Endothelial cell of umbilical vein (primary cell): ENCODE measurements around the gene SPNS1. TPM values are rescaled to one million over a fixed set of nuclear protein-coding genes. Genes with fewer than 3 reads are reported as not detected.
"Not testable (repeated sequence)": the region's sequence is repeated elsewhere in the genome, so short reads cannot be mapped to it uniquely, and the experiment has no call there.

Experiments used
- BruUV-seq: library from RNA; stranded (reverse); fragments of 400-500 nt; replicated peaks from 2 replicates; lab custom pipeline; 2021; lab: Mats Ljungman, UMichigan
- CTCF ChIA-PET: fragments of 300-600, 350-600 bp; sonication (Branson Sonifier 250); formaldehyde crosslinking; loops from one replicate; lab custom pipeline; 2021; ENCODE audit warnings: antibody characterized with exemption, inconsistent platforms; lab: Charles Lee
- POLR2A ChIA-PET: fragments of 300-600, 350-600 bp; sonication (Branson Sonifier 250); formaldehyde crosslinking; loops from one replicate; lab custom pipeline; 2021; ENCODE audit warnings: antibody characterized with exemption, inconsistent platforms; lab: Charles Lee
- DNase-seq: peaks from one replicate; pipeline ENCODE4 v3.0.0-alpha.2; 2011; ENCODE audit warnings: low read depth, low spot score
- FAIRE-seq: peaks from 2 replicates; lab custom pipeline; 2011; peaks lifted over from hg19 to GRCh38; lab: Jason Lieb, UNC
- H2AFZ ChIP-seq: 2 replicates; pipeline ENCODE4 v1.6.0; 2012; ENCODE audit warnings: low read depth, low read length, control low read depth, inconsistent platforms
- H3K27ac ChIP-seq: 2 replicates; pipeline ENCODE4 v1.5.1; 2011; ENCODE audit warnings: low read depth, mild to moderate bottlenecking, control low read depth, low read length, moderate library complexity; ENCODE audit not compliant: insufficient read depth
- H3K27me3 ChIP-seq, 2 experiments: 2 replicates each; pipeline versions ENCODE4 v1.6.0 to v1.6.1; 2011; ENCODE audit warnings: low read length in 2 of 2, mixed read lengths in 1 of 2; ENCODE audit not compliant: control insufficient read depth in 2 of 2, insufficient read depth in 2 of 2
- H3K36me3 ChIP-seq, 2 experiments: 2 replicates in 1 of 2; 3 replicates in 1 of 2; pipeline ENCODE4 v1.5.1; 2011; ENCODE audit warnings: low read length in 2 of 2, mild to moderate bottlenecking in 1 of 2, moderate library complexity in 1 of 2; ENCODE audit not compliant: control insufficient read depth in 2 of 2, insufficient read depth in 2 of 2; ENCODE audit errors: extremely low read depth in 1 of 2
- H3K4me1 ChIP-seq: 3 replicates; pipeline ENCODE4 v1.5.1; 2011; ENCODE audit warnings: mild to moderate bottlenecking, low read length; ENCODE audit not compliant: control insufficient read depth, insufficient read depth; ENCODE audit errors: extremely low read depth
- H3K4me2 ChIP-seq: 2 replicates; pipeline ENCODE4 v1.6.1; 2011; ENCODE audit warnings: low read length, control low read depth, mixed read lengths; ENCODE audit not compliant: insufficient read depth
- H3K4me3 ChIP-seq, 3 experiments: fragments of 200-600 bp in 1 of 3; sonication (generic), shearing (Covaris generic) in 1 of 3; replicated peaks in 1 of 3; 2 replicates each; pipeline ENCODE4 v1.5.1; 2011 to 2016; ENCODE audit warnings: control low read depth in 3 of 3, low read length in 3 of 3, mild to moderate bottlenecking in 2 of 3, inconsistent platforms in 1 of 3, low read depth in 1 of 3, moderate library complexity in 1 of 3; ENCODE audit not compliant: insufficient read depth in 1 of 3
- H3K79me2 ChIP-seq: 2 replicates; pipeline ENCODE4 v1.6.0; 2012; ENCODE audit warnings: low read length, inconsistent platforms; ENCODE audit not compliant: control insufficient read depth, insufficient read depth
- H3K9ac ChIP-seq: replicated peaks from 2 replicates; pipeline ENCODE3; 2011; ENCODE audit warnings: low read length, control low read depth; ENCODE audit not compliant: insufficient read depth; ENCODE audit errors: extremely low read depth
- H3K9me1 ChIP-seq: replicated peaks from 3 replicates; pipeline ENCODE4 v1.6.0; 2011; ENCODE audit warnings: mild to moderate bottlenecking, low read length; ENCODE audit not compliant: control insufficient read depth, insufficient read depth; ENCODE audit errors: extremely low read depth
- H3K9me3 ChIP-seq: replicated peaks from 2 replicates; pipeline ENCODE4 v1.5.1; 2012; ENCODE audit warnings: low read length, inconsistent platforms; ENCODE audit not compliant: control insufficient read depth, insufficient read depth
- H4K20me1 ChIP-seq: replicated peaks from 2 replicates; pipeline ENCODE3; 2011; ENCODE audit warnings: mild to moderate bottlenecking, low read length; ENCODE audit not compliant: control insufficient read depth, insufficient read depth; ENCODE audit errors: extremely low read depth
- CTCF ChIP-seq, 2 donors: IDR thresholded peaks; 1 replicate in 1 of 2; 2 replicates in 1 of 2; pipeline ENCODE4 v1.5.1; 2011; ENCODE audit warnings: low read length in 2 of 2, mild to moderate bottlenecking in 2 of 2, moderate library complexity in 2 of 2, control low read depth in 1 of 2, inconsistent platforms in 1 of 2, low read depth in 1 of 2; ENCODE audit not compliant: insufficient read depth in 1 of 2; ENCODE audit errors: extremely low read depth in 1 of 2
- FOS ChIP-seq: IDR thresholded peaks from 2 replicates; pipeline ENCODE4 v1.6.1; 2011; ENCODE audit warnings: mild to moderate bottlenecking, low read length, moderate library complexity, borderline replicate concordance; ENCODE audit not compliant: insufficient read depth
- JUN ChIP-seq: IDR thresholded peaks from 2 replicates; pipeline ENCODE4 v1.6.1; 2011; ENCODE audit warnings: borderline replicate concordance, low read depth; ENCODE audit not compliant: insufficient read length, insufficient read depth
- MYC ChIP-seq: IDR thresholded peaks from one replicate; pipeline ENCODE4 v1.6.1; 2011; ENCODE audit warnings: mild to moderate bottlenecking, low read depth, low read length
- POLR2A ChIP-seq: IDR thresholded peaks from 2 replicates; pipeline ENCODE4 v1.6.1; 2012; ENCODE audit warnings: low read depth, mild to moderate bottlenecking, control low read depth, low read length
- dilution Hi-C: fragments of 300-500 bp; cut with MboI; formaldehyde crosslinking; loops from one replicate; pipeline ENCODE4 v1.15.0; 2019; ENCODE audit warnings: low sequenced_read_pairs; ENCODE audit not compliant: extremely low pct_ligation_motif_present
- intact Hi-C: fragments of 100-400 bp; cut with micrococcal nuclease; formaldehyde crosslinking; loops from one replicate; pipeline ENCODE4 v1.10.0; 2022
- polyA plus RNA-seq, 4 experiments: library from polyadenylated mRNA; depleted of rRNA in 3 of 4; stranded (reverse) in 3 of 4; unstranded in 1 of 4; fragments of >200 nt; gene quantifications; 2 replicates each; pipeline versions ENCODE4 v1.2.1 to v1.2.3, GENCODE V29; 2011 to 2012; ENCODE audit warnings: missing spikeins in 1 of 4
- total RNA-seq: library from RNA; stranded (reverse); gene quantifications from 2 replicates; pipeline ENCODE4 v1.2.3, GENCODE V29; 2021

SPNS1 gene
- total and polyA plus RNA-seq, 2 donors (not counting 3 experiments of a cell fraction or from before 2014, with no cell fraction given) = 65.2 to 133 TPM

- no peak overlapping the region for H3K9ac ChIP-seq
- no peaks in the 10 kb centered on the region for H3K9me3 ChIP-seq
- no peak overlapping the region for H3K4me2 ChIP-seq
- no peaks in the 10 kb centered on the region for H3K4me1 ChIP-seq
- H4K20me1 ChIP-seq = no peaks in the 10 kb centered on the region
- ChIA-PET CTCF (interaction anchor here (1.1 kb wide), 1 partner anchor 13 kb away, joined by 3 read pairs; the partner anchor contains the start of gene NFATC2IP), POLR2A (no interaction called here)
- no peak overlapping the region for H3K4me3 ChIP-seq
- no TSS peak for BruUV-seq
- no peaks in the 10 kb centered on the region for H3K36me3 ChIP-seq
- FAIRE-seq (no peak), DNase-seq (no peak)
- no peak for TF ChIP-seq MYC
- TF ChIP-seq POLR2A = no peak
- TF ChIP-seq FOS = no peak
- no peak overlapping the region for H2AFZ ChIP-seq
- no peaks in the 10 kb centered on the region for H3K79me2 ChIP-seq
- dilution Hi-C loops (no loop called here), intact Hi-C loops (loop anchor here (2.0 kb wide), 1 partner anchor 13 kb away; the partner anchor contains the start of gene NFATC2IP)
- H3K27me3 ChIP-seq = no peaks in the 10 kb centered on the region
- no peak overlapping the region for H3K27ac ChIP-seq
- H3K9me1 ChIP-seq = no peaks in the 10 kb centered on the region
Observed at GRCh38 chr16:28937222-28937876, 37.2 kb upstream of the SPNS1 start.

GRCh38 chr16:28938721-28939120 is 35.9 kb upstream of the SPNS1 start:
- no peak overlapping the region for H3K4me3 ChIP-seq
- TF ChIP-seq CTCF (IDR thresholded peaks at IDR 0.05; ENCODE audit: extremely low read depth in 1 of 2, insufficient read depth in 1 of 2, low read depth in 1 of 2, low read length in 2 of 2) (no peak), JUN (no peak), POLR2A (no peak)
- DNase-seq = no peak
- no peaks in the 10 kb centered on the region for H3K27me3 ChIP-seq
- no peaks in the 10 kb centered on the region for H3K79me2 ChIP-seq
- no peaks in the 10 kb centered on the region for H3K4me1 ChIP-seq
- ChIA-PET POLR2A (no interaction called here), CTCF (interaction anchor here (1.1 kb wide), 1 partner anchor 12 kb away, joined by 3 read pairs; the partner anchor contains the start of gene NFATC2IP)
- no peak overlapping the region for H2AFZ ChIP-seq
- dilution Hi-C loops (no loop called here), intact Hi-C loops (no loop called here)
- no peaks in the 10 kb centered on the region for H3K36me3 ChIP-seq
- FAIRE-seq = no peak
- no peak overlapping the region for H3K4me2 ChIP-seq
- H4K20me1 ChIP-seq = no peaks in the 10 kb centered on the region
- H3K9me1 ChIP-seq = no peaks in the 10 kb centered on the region
- no peak overlapping the region for H3K27ac ChIP-seq
- BruUV-seq = no TSS peak
- H3K9ac ChIP-seq = no peak overlapping the region
- H3K9me3 ChIP-seq = no peaks in the 10 kb centered on the region

- intact Hi-C loops, H3K9me3 ChIP-seq, CTCF ChIA-PET, H3K9ac ChIP-seq, H3K4me3 ChIP-seq, H3K4me2 ChIP-seq, H4K20me1 ChIP-seq, H3K79me2 ChIP-seq, H3K9me1 ChIP-seq, H3K4me1 ChIP-seq, DNase-seq, dilution Hi-C loops, H3K27me3 ChIP-seq, H3K27ac ChIP-seq, BruUV-seq, H2AFZ ChIP-seq, FAIRE-seq, H3K36me3 ChIP-seq: not testable (repeated sequence)
- POLR2A ChIA-PET = interaction anchor here (0.7 kb wide), 1 partner anchor 29 kb away, joined by 3 read pairs; no protein-coding TSS in a partner anchor
Observed at GRCh38 chr16:28939825-28940224, 34.8 kb upstream of the SPNS1 start.
